Fibroblast of lung (primary cell): ENCODE results near the gene RALBP1. TPM values are rescaled to one million over a fixed set of nuclear protein-coding genes. Genes with fewer than 3 reads are reported as not detected.

ENCODE experiments used
- DNase-seq, 2 donors: peaks; one replicate each; pipeline versions ENCODE4 v3.0.0 to v3.0.0-alpha.2; 2010; ENCODE audit warnings: low read depth in 2 of 2
- H2AFZ ChIP-seq: 2 replicates; pipeline ENCODE4 v1.5.1; 2012; ENCODE audit warnings: low read length, control low read depth, inconsistent platforms
- H3K27ac ChIP-seq: 2 replicates; pipeline ENCODE4 v1.5.1; 2011; ENCODE audit warnings: low read length, control low read depth; ENCODE audit not compliant: insufficient read depth
- H3K27me3 ChIP-seq: 2 replicates; pipeline ENCODE4 v1.5.1; 2011; ENCODE audit warnings: mild to moderate bottlenecking, low read length; ENCODE audit not compliant: control insufficient read depth, insufficient read depth
- H3K36me3 ChIP-seq: 2 replicates; pipeline ENCODE4 v1.5.1; 2011; ENCODE audit warnings: low read length; ENCODE audit not compliant: control insufficient read depth, insufficient read depth
- H3K4me1 ChIP-seq: 2 replicates; pipeline ENCODE4 v1.5.1; 2011; ENCODE audit warnings: low read length; ENCODE audit not compliant: control insufficient read depth, insufficient read depth; ENCODE audit errors: extremely low read depth
- H3K4me2 ChIP-seq: 2 replicates; pipeline ENCODE4 v1.5.1; 2011; ENCODE audit warnings: low read length, control low read depth; ENCODE audit not compliant: insufficient read depth; ENCODE audit errors: extremely low read depth
- H3K4me3 ChIP-seq, 4 experiments: fragments of 200-600 bp in 1 of 4; sonication (generic) in 1 of 4; replicated peaks in 1 of 4; 2 replicates each; pipeline ENCODE4 v1.5.1; 2011 to 2016; ENCODE audit warnings: low read length in 4 of 4, low read depth in 3 of 4, mild to moderate bottlenecking in 3 of 4, control low read depth in 2 of 4, inconsistent platforms in 1 of 4, mixed read lengths in 1 of 4; ENCODE audit not compliant: insufficient read depth in 1 of 4; ENCODE audit errors: control extremely low read depth in 1 of 4
- H3K79me2 ChIP-seq: 2 replicates; pipeline ENCODE4 v1.5.1; 2012; ENCODE audit warnings: mild to moderate bottlenecking, low read length, inconsistent platforms; ENCODE audit not compliant: control insufficient read depth, insufficient read depth
- H3K9ac ChIP-seq: 2 replicates; pipeline ENCODE4 v1.5.1; 2011; ENCODE audit warnings: mild to moderate bottlenecking, low read length, control low read depth; ENCODE audit not compliant: insufficient read depth
- H3K9me3 ChIP-seq: 2 replicates; pipeline ENCODE4 v1.5.1; 2012; ENCODE audit warnings: low read depth, low read length; ENCODE audit not compliant: control insufficient read depth, insufficient read depth
- H4K20me1 ChIP-seq: 2 replicates; pipeline ENCODE4 v1.5.1; 2011; ENCODE audit warnings: low read length; ENCODE audit not compliant: control insufficient read depth, insufficient read depth; ENCODE audit errors: extremely low read depth
- CTCF ChIP-seq, 2 donors: IDR thresholded peaks in 1 of 2; conservative IDR thresholded peaks in 1 of 2; 1 replicate in 1 of 2; 2 replicates in 1 of 2; pipeline ENCODE4 v1.5.1; 2011 to 2012; ENCODE audit warnings: low read length in 2 of 2, control low read depth in 1 of 2, inconsistent platforms in 1 of 2, low read depth in 1 of 2, mild to moderate bottlenecking in 1 of 2
- EZH2 ChIP-seq: IDR thresholded peaks from 2 replicates; pipeline ENCODE4 v1.5.1; 2012; ENCODE audit warnings: low read length, control low read depth, mild to moderate bottlenecking; ENCODE audit errors: missing control alignments
- polyA plus RNA-seq, 2 donors: library from polyadenylated mRNA; depleted of rRNA in 1 of 2; stranded (reverse) in 1 of 2; unstranded in 1 of 2; fragments of >200 nt; gene quantifications; 2 replicates each; pipeline ENCODE4 v1.2.1, GENCODE V29; 2011 to 2012; ENCODE audit warnings: missing spikeins in 1 of 2
- total RNA-seq: library from RNA; depleted of rRNA; stranded (reverse); fragments of >200 nt; gene quantifications from 2 replicates; pipeline ENCODE4 v1.2.1, GENCODE V29; 2014

The RALBP1 gene
- total and polyA plus RNA-seq, 2 donors (not counting 1 experiment from before 2014, with no cell fraction given), result 72.3 to 72.4 TPM

- Histone ChIP-seq H3K79me2 (no peaks in the 10 kb centered on the region), H3K9ac (no peak overlapping the region), H4K20me1 (no peaks in the 10 kb centered on the region), H3K4me2 (no peak overlapping the region), H3K27me3 (no peaks in the 10 kb centered on the region), H3K27ac (no peak overlapping the region), H3K9me3 (no peaks in the 10 kb centered on the region), H2AFZ (no peak overlapping the region), H3K4me3 (no peak overlapping the region), H3K4me1 (no peaks in the 10 kb centered on the region), H3K36me3 (peaks cover 24% of the 10 kb centered on the region)
- TF ChIP-seq EZH2, result no peak
- DNase-seq, result no peak
Measured at GRCh38 chr18:9546468-9546867, 71.2 kb downstream of the RALBP1 start.

DNA sequence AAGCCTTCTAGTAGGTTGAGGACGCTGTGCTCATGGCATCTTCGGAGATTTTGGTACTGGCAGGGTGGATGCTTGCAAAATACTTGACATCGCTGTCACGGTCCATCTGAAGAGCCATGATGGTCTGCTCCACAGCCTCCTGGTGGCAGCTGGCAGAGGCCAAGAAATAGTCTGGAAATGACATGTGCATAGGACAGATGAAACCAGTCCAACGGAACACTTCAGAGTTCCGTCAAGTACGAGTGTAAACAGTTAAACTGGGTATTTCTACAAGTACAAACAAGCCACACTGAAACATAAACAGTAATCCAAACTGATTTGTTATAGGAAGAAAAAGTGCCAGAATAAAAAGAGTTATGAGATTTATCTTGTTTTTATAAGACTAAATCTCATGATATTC, 72.5 kb downstream of the RALBP1 start:
- Histone ChIP-seq H3K9me3 (no peaks in the 10 kb centered on the region), H3K36me3 (peaks cover 30% of the 10 kb centered on the region), H3K4me2 (no peak overlapping the region)

DNA sequence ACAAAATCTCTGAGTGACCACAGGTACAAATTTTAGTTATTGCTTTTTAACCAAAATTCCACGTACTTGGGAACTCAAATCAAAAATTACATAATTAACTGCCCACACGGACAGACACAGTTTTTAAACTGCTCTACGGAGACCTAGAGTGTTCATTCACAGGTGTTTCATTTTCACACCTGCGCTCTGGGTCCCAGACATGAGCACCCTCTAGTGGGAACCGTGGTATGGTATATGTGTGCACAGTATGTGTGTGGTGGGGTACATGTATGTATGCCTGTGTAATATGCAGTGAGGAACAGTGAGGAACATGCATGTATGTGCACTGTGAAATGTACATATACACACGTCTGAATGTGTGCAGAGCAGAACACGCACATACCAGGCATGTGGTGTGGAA, 74.1 kb downstream of the RALBP1 start:
- no peak overlapping the region for H3K4me3 ChIP-seq
- H3K27me3 ChIP-seq, result no peaks in the 10 kb centered on the region
- H2AFZ ChIP-seq, result no peak overlapping the region
- no peaks in the 10 kb centered on the region for H4K20me1 ChIP-seq
- no peaks in the 10 kb centered on the region for H3K4me1 ChIP-seq
- no peak overlapping the region for H3K9ac ChIP-seq
- H3K36me3 ChIP-seq, result peaks cover 34% of the 10 kb centered on the region
- H3K27ac ChIP-seq, result no peak overlapping the region
- TF ChIP-seq CTCF (conservative IDR thresholded peaks at IDR 0.05 in 1 of 2, IDR thresholded peaks at IDR 0.05 in 1 of 2; ENCODE audit: low read depth in 1 of 2, low read length in 2 of 2), result no peak
- TF ChIP-seq EZH2, result no peak
- H3K9me3 ChIP-seq, result no peaks in the 10 kb centered on the region
- no peak overlapping the region for H3K4me2 ChIP-seq
- DNase-seq, result no peak
- no peaks in the 10 kb centered on the region for H3K79me2 ChIP-seq

More for the DNA sequence above, 72.5 kb downstream of the RALBP1 start:
- no peaks in the 10 kb centered on the region for H3K4me1 ChIP-seq
- no peak overlapping the region for H2AFZ ChIP-seq
- H3K4me3 ChIP-seq, result no peak overlapping the region
- no peaks in the 10 kb centered on the region for H3K79me2 ChIP-seq
- no peaks in the 10 kb centered on the region for H4K20me1 ChIP-seq
- TF ChIP-seq CTCF (conservative IDR thresholded peaks at IDR 0.05 in 1 of 2, IDR thresholded peaks at IDR 0.05 in 1 of 2; ENCODE audit: low read depth in 1 of 2, low read length in 2 of 2) (no peak), EZH2 (no peak)
- DNase-seq, result peak in 1 of 2 donors; percentile 10
- no peaks in the 10 kb centered on the region for H3K27me3 ChIP-seq
- no peak overlapping the region for H3K9ac ChIP-seq
- no peak overlapping the region for H3K27ac ChIP-seq
